Cortex of kidney (tissue), 1 donor: ENCODE results near the gene CALU.

Source experiments
- DNase-seq: peaks from one replicate; lab custom pipeline; 2025; lab: John Stamatoyannopoulos, UW

The CALU gene

GRCh38 chr7:128725531-128725930, 13.6 kb upstream of the CALU start:
- DNase-seq: no peak

DNA sequence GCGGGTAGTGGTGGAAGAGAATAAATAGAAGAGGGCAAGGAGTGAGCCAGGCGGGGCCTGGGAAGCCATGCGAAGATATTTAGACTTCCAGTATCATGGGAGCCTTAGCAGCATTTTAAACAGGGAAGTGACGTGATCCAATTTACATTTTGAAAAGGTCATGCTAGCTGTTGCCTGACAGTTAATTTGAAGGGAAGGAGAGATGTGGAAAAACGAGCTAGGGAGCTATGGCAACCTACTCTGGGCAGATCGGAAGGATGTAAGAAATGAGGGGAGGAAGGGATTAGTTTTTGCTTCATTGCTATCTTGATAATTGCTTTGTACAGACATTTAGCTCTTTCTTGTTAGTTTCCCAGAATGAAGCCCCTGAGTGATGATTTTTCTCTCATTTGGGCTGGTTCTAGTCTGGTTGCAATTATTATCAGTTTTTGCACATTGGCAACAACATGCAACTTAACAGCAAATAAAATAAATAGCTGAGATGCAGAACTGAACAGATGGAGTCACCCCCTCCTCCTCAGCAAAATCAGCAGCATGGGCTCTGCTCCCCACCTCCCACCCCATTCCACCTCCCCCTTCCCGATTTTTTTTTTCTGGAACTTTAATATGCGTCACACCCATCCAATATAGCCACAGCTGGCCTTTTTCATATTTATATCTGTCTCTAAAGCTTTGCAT, 13.0 kb upstream of the CALU start:
- DNase-seq: no peak

DNA sequence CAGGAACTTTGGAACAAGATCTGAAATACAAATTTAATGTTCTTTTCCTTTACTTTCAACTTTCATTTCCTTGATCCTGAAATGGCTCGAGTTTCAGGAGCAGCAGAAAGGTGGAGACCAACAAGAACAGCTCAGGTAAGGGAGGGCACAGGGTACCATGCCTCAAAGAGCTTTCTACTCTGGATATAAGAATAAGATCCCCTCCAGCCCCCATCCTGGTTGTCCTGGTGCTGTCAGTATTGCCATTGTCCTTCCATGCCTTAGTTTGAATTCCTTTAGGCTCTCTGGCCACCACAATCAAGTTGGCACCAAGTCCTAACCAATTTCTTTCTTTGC, 12.5 kb upstream of the CALU start:
- no peak for DNase-seq

DNA sequence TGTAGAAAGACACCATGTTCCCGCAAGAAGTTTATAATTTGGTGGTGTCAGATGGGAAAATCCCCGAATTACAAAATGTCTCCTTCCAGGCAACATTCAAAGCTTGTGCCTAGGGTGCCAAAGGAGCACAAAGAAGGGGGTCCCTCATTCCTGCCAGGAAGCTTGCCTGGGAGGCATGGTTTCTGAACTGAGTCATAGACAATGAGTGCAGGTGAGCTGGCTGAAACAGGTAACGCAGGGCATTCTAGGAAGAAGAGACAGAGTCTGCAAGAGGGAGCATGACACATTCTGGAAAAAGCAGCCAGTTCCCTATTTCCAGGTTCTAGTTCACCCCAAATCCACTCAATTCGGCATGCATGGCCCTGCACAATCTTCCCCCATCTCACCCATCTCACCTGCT, 11.9 kb upstream of the CALU start:
- no peak for DNase-seq

- no peak for DNase-seq
Observed at GRCh38 chr7:128728598-128728997, 10.6 kb upstream of the CALU start.

DNA sequence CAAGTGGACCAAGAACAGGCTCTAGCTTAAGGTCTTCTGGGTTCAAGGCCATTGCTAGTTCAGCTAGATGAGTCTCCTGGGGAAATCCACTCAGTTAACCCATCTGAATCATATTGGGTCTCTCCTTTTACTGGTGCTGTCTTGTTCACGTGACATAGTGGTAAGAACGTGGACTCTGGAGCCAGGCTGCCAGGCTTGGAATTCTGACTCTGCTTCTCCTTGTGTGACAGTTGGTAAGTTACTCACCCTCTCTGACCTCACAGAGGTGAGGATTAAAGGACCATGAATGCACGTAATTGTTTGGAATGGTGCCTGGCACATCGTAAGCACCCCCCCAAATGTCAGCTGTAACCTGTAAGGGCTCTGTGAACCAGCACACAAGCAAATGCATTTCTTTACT, 9.7 kb upstream of the CALU start:
- no peak for DNase-seq

- no peak for DNase-seq
Observed at GRCh38 chr7:128731184-128731583, 8.0 kb upstream of the CALU start.

GRCh38 chr7:128732521-128733277, 6.5 kb upstream of the CALU start:
- no peak for DNase-seq

GRCh38 chr7:128733278-128733645, 5.9 kb upstream of the CALU start:
- no peak for DNase-seq

DNA sequence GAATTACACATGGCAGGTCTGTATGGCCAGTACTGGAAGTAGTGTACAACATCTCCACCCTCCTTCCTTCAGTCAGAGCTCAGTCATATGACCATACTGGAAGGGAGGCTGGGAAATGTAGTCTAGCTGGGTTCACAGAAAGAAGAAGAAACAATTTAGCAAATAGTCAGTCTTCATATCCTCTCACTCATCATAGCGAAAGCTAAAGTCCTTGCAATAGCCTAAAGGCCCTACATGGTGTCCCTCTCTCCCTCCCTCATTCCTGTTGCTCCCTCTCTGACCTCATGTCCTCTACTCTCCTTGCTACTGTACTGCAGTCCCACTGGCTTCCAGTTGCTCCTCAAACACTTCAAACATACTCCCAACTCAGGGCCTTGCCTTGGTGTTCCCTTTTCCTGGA, 4.3 kb upstream of the CALU start:
- DNase-seq: no peak

DNA sequence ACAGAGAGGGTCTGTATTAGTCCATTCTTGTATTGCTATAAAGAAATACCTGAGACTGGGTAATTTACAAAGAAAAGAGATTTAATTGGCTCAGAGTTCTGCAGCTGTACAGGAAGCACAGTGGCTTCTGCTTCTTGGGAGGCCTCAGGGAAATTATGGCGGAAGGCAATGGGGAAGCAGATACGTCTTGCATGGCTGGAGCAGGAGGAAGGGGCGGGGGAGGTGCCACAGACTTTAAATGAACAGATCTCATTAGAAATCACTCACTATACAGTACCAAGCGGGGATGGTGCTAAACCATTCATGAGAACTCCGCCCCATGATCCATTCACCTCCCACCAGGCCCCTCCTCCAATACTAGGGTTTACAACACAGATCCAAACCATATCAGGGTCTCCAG, 3.7 kb upstream of the CALU start:
- no peak for DNase-seq

DNA sequence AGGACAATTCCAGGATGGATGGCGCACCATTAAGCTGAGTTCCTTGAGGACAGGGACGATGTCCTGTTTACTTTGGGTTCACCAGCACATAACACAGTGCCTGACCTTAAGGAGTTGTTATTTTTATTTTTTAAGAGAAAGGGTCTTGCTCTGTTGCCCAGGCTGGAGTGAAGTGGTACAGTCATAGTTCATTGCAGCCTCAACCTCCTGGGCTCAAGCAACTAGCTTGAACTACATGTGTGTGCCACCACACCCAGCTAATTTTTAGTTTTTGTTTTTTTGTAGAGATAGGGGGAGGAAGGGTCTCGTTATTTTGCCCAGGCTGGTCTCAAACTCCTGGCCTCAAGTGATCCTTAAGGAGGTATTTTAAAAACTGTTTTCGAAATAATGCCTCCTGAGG, 1.7 kb upstream of the CALU start:
- no peak for DNase-seq

DNA sequence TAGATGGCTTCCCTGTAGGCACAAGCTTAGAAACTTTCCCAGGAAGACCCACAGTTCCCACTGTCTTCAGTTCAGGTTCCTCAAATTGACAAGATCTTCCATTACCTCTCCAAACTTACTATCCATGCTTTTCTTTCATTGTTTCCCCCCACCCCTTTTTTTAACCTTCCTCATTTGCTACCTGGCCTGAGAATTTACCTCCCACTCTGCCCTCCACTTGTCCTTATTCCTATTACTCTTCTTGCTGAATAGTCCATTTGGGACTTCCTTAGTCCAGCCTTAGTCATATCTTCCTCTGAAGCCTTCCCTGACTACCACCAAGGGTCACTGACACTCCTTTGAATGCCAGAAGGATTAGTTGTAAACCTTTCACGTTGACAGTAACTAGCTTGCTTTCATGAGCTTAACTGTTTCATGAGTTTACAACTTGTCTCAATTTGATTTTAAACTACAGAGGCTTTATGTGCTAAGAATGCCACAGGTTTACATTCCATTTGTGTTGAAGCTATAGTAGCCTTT, 1.2 kb upstream of the CALU start:
- no peak for DNase-seq

GRCh38 chr7:128738570-128739047, 550 bp upstream of the CALU start:
- no peak for DNase-seq

DNA sequence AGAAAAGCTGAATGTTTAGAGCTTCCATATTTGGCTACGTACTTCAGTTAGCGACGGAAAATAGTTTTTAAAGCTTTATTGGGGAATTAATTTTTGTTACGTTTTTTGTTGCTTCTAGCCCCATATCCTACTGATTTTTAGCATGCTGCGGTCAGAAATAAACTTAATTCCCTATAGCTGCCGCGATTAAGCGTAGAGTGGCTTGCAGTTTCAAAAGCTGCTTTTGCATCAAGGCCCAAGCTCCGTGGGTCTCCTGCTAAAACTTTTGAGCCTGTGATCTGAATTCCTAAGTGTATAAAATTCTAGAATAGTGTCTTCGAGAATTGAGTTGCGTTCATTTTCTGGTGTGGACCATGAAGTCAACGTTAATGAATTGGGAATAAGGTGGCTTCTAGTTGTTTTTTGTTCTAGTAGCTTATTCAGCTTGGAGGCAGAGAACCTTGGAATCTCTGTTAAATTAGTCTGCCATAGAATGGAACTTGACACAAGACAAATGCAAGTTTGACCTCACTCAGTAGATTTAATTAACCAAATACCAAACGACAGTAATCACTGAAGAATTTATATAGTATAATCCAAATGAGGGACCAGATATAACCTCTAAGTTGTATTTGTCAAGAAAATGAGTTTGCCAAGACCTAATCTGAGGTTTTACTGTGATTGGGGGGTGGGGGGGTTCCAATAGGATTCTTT, 977 bp downstream of the CALU start:
- no peak for DNase-seq

GRCh38 chr7:128740996-128741395, 1.8 kb downstream of the CALU start:
- no peak for DNase-seq

DNA sequence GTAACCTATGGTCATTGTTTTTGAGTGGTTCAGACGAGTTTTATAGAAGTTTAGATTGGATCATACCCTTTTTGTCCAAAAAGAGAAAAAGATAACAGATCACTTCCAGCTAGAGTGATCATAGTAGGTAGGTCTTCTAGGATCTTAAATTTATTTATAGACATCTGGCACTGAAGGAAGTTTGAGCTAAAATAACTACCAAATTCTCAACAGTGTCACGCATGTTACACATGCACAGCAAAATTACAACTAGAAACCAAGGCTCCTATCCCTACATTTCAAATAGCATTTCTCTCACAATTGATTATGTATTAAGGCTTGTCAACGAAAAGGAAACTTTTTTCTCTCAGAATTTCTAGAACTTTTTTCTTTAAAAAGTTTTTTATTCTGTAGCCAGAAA, 2.3 kb downstream of the CALU start:
- DNase-seq: no peak

DNA sequence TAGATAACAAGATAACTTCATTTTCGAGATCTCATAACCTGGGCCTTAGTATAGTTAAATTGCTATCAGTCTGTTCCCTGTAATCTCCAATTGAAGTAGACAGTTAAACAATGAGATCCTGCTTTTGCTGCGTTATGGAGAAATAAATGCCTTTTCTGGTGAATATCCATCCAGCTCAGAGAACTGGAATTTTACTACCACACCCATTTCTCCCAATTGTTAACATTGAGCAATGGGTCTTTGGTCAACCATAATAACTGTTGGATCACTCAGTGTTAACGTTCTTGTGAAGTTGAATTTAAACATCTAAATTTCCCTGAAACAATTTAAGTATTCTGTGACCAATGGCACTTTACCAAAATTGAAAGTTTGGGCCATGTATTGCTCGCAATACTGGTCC, 3.0 kb downstream of the CALU start:
- DNase-seq: no peak

GRCh38 chr7:128743112-128743772, 4.1 kb downstream of the CALU start:
- no peak for DNase-seq

GRCh38 chr7:128744366-128744905, 5.3 kb downstream of the CALU start:
- no peak for DNase-seq

GRCh38 chr7:128745706-128746105, 6.5 kb downstream of the CALU start:
- no peak for DNase-seq
